ENCODE data around the gene CEP128. TPM values are rescaled to one million over a fixed set of nuclear protein-coding genes. Genes with fewer than 3 reads are reported as not detected.

Gene CEP128
- total and polyA plus RNA-seq, 3 donors from 2014 or later: 8.5 to 30.9 (median 15.3) TPM

DNA sequence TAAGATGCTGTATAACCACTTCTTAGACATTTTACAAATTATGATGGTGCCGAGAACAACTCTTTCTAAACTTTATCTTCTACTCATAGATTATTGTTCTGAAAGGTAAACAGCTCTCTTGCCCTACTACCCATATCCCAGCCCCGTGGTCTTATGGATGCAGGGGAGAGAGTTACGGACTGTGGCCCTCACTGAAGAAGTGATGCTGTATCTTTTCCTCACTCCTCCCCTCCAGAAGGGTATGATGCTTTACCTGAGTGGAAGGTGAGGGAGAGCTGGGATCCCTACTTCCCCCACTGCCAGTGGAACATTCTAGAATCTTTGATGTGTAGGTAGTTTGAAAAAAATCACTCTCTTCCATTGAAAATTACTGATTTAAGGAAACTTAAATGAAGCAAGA lies 17.4 kb upstream of the CEP128 start:
- H3K4me1 ChIP-seq: no peaks in the 10 kb centered on the region
- TF ChIP-seq, protein P1, sequence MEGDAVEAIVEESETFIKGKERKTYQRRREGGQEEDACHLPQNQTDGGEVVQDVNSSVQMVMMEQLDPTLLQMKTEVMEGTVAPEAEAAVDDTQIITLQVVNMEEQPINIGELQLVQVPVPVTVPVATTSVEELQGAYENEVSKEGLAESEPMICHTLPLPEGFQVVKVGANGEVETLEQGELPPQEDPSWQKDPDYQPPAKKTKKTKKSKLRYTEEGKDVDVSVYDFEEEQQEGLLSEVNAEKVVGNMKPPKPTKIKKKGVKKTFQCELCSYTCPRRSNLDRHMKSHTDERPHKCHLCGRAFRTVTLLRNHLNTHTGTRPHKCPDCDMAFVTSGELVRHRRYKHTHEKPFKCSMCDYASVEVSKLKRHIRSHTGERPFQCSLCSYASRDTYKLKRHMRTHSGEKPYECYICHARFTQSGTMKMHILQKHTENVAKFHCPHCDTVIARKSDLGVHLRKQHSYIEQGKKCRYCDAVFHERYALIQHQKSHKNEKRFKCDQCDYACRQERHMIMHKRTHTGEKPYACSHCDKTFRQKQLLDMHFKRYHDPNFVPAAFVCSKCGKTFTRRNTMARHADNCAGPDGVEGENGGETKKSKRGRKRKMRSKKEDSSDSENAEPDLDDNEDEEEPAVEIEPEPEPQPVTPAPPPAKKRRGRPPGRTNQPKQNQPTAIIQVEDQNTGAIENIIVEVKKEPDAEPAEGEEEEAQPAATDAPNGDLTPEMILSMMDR (IDR thresholded peaks at IDR 0.05): no peak
- no peak for TF ChIP-seq POLR2A (IDR thresholded peaks at IDR 0.05)
- H3K27me3 ChIP-seq: no peaks in the 10 kb centered on the region
- H3K27ac ChIP-seq: no peak overlapping the region
- H3K4me3 ChIP-seq: no peak overlapping the region
- intact Hi-C loops (cut with DNase I; ENCODE audit: low total_unique reads): no loop called here
- H3K9me3 ChIP-seq: no peaks in the 10 kb centered on the region
- no peak for DNase-seq
- 78 to 79% methylated on average over 3 of the region's 3 CpGs for WGBS, 2 donors
- H3K36me3 ChIP-seq (ENCODE audit: low read depth, missing control alignments): no peaks in the 10 kb centered on the region

DNA sequence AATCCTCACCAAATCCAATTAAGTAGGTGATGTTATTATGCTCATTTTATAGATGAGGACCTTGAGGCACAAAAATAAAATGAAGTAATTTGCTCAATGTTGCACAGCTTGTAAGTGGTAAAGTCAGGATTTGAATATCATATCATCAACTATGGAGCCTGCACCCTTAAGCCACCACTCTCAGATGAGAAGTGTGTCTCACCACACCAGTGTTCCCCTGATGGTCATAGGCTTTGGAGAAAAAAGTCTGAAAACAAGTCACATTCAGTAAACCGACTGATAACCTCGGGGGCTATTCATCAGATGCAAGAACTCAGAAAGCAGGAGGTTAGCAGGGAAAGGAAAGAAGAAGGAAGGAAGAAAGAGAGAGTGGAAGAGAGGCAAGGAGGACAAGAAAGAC lies 16.7 kb upstream of the CEP128 start:
- no peaks in the 10 kb centered on the region for H3K27me3 ChIP-seq
- intact Hi-C loops (cut with DNase I; ENCODE audit: low total_unique reads): no loop called here
- no peaks in the 10 kb centered on the region for H3K36me3 ChIP-seq (ENCODE audit: low read depth, missing control alignments)
- 93 to 94% methylated on average over 2 of the region's 2 CpGs for WGBS, 2 donors
- H3K9me3 ChIP-seq: no peaks in the 10 kb centered on the region
- H3K4me3 ChIP-seq: no peak overlapping the region
- no peak overlapping the region for H3K27ac ChIP-seq
- no peaks in the 10 kb centered on the region for H3K4me1 ChIP-seq
- no peak for DNase-seq
- TF ChIP-seq POLR2A (IDR thresholded peaks at IDR 0.05): no peak
- TF ChIP-seq, protein P1 (IDR thresholded peaks at IDR 0.05): no peak

DNA sequence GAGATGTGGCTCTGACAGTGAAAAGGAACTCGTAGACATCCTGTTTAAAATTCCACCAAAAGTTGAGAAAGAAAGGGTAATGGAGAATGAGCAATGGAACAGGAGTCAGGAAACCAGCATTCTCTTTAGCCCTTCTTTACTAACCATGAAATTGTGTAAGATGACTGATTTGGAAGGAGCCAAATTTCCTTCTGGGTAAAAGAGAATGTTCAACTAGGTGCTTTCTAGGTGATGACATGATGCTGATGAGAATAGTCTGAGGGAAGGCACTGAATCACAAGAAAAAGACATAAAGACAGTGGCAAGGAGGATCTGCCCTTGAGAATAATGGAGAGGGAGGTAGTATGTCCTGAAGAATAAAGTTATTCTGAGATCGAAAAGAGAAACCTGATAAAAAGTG lies 16.1 kb upstream of the CEP128 start:
- Histone ChIP-seq H3K36me3 (ENCODE audit: low read depth, missing control alignments) (no peaks in the 10 kb centered on the region), H3K9me3 (no peaks in the 10 kb centered on the region), H3K27me3 (no peaks in the 10 kb centered on the region), H3K4me1 (no peaks in the 10 kb centered on the region), H3K4me3 (no peak overlapping the region), H3K27ac (no peak overlapping the region)
- WGBS, 2 donors: 83 to 84% methylated on average over 2 of the region's 2 CpGs
- DNase-seq: no peak
- intact Hi-C loops (cut with DNase I; ENCODE audit: low total_unique reads): no loop called here
- no peak for TF ChIP-seq POLR2A (IDR thresholded peaks at IDR 0.05)
- TF ChIP-seq, protein P1 (IDR thresholded peaks at IDR 0.05): no peak

DNA sequence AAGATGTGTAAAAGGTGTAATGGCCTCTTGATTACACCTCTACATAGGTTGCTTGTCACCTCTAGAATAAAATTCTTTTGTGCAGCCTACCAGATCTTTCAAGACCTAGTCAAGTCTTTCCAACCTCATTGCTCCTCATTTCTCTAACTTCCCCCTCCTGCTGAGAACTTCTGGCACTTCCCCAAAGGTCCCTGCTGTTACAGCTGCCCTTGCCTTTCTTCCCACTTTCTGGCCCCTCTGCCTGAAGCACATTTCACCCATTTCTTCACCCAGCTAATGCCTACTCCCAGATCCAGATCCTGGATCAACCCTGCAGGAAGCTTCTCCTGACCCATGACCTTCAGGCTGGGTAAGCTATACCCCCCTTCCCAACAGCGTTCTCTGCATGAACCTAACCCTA lies 15.4 kb upstream of the CEP128 start:
- H3K27me3 ChIP-seq: no peaks in the 10 kb centered on the region
- no peak for DNase-seq
- no peak overlapping the region for H3K4me3 ChIP-seq
- 87 to 88% methylated on average over 1 of the region's 1 CpG for WGBS, 2 donors
- H3K27ac ChIP-seq: no peak overlapping the region
- intact Hi-C loops (cut with DNase I; ENCODE audit: low total_unique reads): no loop called here
- H3K9me3 ChIP-seq: no peaks in the 10 kb centered on the region
- TF ChIP-seq POLR2A (IDR thresholded peaks at IDR 0.05): no peak
- TF ChIP-seq, protein P1 (IDR thresholded peaks at IDR 0.05): no peak
- H3K36me3 ChIP-seq (ENCODE audit: low read depth, missing control alignments): no peaks in the 10 kb centered on the region
- no peaks in the 10 kb centered on the region for H3K4me1 ChIP-seq

DNA sequence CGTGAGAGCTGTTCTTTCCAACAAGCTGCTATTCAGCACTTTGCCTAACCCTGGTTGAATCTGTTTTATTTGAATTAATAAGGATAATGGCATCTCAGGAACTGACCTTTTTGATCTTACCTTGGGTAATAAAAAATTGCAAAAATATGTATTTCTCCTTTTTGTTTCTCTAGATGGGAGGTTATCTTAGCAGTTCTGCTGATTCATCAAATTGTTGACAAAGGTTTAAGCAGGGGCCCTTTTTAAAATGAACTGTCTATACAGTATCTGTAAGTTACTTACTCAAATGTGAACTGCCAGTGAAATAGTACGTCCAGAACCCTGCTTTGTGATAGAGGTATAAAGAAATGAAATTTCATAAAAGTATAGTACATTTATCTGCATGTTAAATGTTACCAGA lies 14.6 kb upstream of the CEP128 start:
- DNase-seq: no peak
- TF ChIP-seq, protein P1 (IDR thresholded peaks at IDR 0.05): no peak
- TF ChIP-seq POLR2A (IDR thresholded peaks at IDR 0.05): no peak
- 54 to 58% methylated on average over 2 of the region's 2 CpGs for WGBS, 2 donors
- intact Hi-C loops (cut with DNase I; ENCODE audit: low total_unique reads): no loop called here
- H3K36me3 ChIP-seq (ENCODE audit: low read depth, missing control alignments): no peaks in the 10 kb centered on the region
- no peaks in the 10 kb centered on the region for H3K27me3 ChIP-seq
- H3K27ac ChIP-seq: no peak overlapping the region
- no peaks in the 10 kb centered on the region for H3K9me3 ChIP-seq
- no peaks in the 10 kb centered on the region for H3K4me1 ChIP-seq
- no peak overlapping the region for H3K4me3 ChIP-seq
